ENCODE data around the gene LRP2.

The LRP2 gene

DNA sequence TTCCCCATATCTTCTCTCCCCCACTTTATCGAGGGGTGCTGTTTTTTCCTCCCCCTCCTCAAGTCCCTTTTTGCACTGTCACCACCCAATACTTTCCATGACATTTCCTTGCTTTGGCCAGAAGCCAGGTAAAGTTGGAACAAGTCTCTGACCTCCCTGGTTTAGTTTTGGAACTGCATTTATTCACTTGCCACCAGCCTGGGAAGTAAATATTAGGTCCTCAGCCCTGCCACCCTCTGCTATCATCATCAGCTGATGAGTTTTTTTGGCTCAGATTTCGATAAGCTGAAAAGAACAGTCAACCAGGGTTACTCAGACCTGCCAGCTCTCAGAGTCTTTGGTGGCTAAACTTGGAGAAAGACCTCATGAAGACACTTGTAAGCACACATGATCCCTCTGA is 246.0 kb downstream of the LRP2 start:
- no peaks in the 10 kb centered on the region for H3K79me2 ChIP-seq (ENCODE audit: insufficient read depth, low read length)
- no peaks in the 10 kb centered on the region for H4K20me1 ChIP-seq (ENCODE audit: insufficient read depth, low read length)
- no peaks in the 10 kb centered on the region for H3K9me3 ChIP-seq (ENCODE audit: insufficient read depth, low read length, severe bottlenecking)
- ATAC-seq (ENCODE audit: insufficient read depth, low read depth): no peak
- H3K27me3 ChIP-seq (ENCODE audit: insufficient read depth, low read length, poor library complexity): peaks cover 8% of the 10 kb centered on the region
- H3K4me3 ChIP-seq (ENCODE audit: low read depth in 1 of 2, low read length in 2 of 2): no peak overlapping the region
- H3K36me3 ChIP-seq (ENCODE audit: insufficient read depth, low read length): no peaks in the 10 kb centered on the region
- DNase-seq: no peak
- H3K9ac ChIP-seq (ENCODE audit: low read depth, low read length): no peak overlapping the region
- no peaks in the 10 kb centered on the region for H3K4me1 ChIP-seq (ENCODE audit: insufficient read depth, low read length)
- no peak overlapping the region for H2AFZ ChIP-seq (ENCODE audit: low read depth, low read length)
- no peak for TF ChIP-seq EZH2 (IDR thresholded peaks at IDR 0.05; ENCODE audit: borderline replicate concordance, low read depth, low read length, severe bottlenecking)
- H3K4me2 ChIP-seq (ENCODE audit: insufficient read depth, low read length): no peak overlapping the region
- no peak overlapping the region for H3K27ac ChIP-seq (ENCODE audit: low read length)

DNA sequence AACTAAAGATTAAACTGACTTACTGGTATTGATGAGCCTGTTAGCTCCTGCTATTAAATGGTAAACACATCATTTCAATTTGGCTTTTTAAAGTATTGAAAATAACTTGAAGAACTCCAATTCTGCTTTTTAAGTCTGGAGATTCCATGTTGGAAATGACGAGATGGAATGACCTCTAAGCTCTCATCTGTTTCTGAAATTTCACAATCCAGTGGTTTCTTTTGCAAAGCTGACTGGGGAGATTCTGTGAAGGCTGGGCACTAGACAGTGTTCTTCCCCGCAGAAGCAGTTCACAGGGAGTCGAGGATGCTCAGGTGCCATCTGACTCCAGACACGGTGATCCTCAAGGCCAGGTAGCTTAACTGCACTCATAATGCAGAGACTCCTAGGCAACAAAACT is 248.3 kb downstream of the LRP2 start:
- Histone ChIP-seq H3K4me2 (ENCODE audit: insufficient read depth, low read length) (no peak overlapping the region), H3K36me3 (ENCODE audit: insufficient read depth, low read length) (no peaks in the 10 kb centered on the region), H3K4me3 (ENCODE audit: low read depth in 1 of 2, low read length in 2 of 2) (no peak overlapping the region), H3K9me3 (ENCODE audit: insufficient read depth, low read length, severe bottlenecking) (no peaks in the 10 kb centered on the region), H3K4me1 (ENCODE audit: insufficient read depth, low read length) (no peaks in the 10 kb centered on the region), H3K27me3 (ENCODE audit: insufficient read depth, low read length, poor library complexity) (peaks cover 11% of the 10 kb centered on the region), H3K79me2 (ENCODE audit: insufficient read depth, low read length) (no peaks in the 10 kb centered on the region), H3K9ac (ENCODE audit: low read depth, low read length) (no peak overlapping the region), H2AFZ (ENCODE audit: low read depth, low read length) (no peak overlapping the region), H4K20me1 (ENCODE audit: insufficient read depth, low read length) (no peaks in the 10 kb centered on the region), H3K27ac (ENCODE audit: low read length) (no peak overlapping the region)
- ATAC-seq (ENCODE audit: insufficient read depth, low read depth) (no peak), DNase-seq (no peak)
- TF ChIP-seq, protein P1, sequence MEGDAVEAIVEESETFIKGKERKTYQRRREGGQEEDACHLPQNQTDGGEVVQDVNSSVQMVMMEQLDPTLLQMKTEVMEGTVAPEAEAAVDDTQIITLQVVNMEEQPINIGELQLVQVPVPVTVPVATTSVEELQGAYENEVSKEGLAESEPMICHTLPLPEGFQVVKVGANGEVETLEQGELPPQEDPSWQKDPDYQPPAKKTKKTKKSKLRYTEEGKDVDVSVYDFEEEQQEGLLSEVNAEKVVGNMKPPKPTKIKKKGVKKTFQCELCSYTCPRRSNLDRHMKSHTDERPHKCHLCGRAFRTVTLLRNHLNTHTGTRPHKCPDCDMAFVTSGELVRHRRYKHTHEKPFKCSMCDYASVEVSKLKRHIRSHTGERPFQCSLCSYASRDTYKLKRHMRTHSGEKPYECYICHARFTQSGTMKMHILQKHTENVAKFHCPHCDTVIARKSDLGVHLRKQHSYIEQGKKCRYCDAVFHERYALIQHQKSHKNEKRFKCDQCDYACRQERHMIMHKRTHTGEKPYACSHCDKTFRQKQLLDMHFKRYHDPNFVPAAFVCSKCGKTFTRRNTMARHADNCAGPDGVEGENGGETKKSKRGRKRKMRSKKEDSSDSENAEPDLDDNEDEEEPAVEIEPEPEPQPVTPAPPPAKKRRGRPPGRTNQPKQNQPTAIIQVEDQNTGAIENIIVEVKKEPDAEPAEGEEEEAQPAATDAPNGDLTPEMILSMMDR (IDR thresholded peaks at IDR 0.05; ENCODE audit: borderline replicate concordance, extremely low read depth, low read length, poor library complexity, severe bottlenecking): no peak
- TF ChIP-seq EZH2 (IDR thresholded peaks at IDR 0.05; ENCODE audit: borderline replicate concordance, low read depth, low read length, severe bottlenecking): no peak

DNA sequence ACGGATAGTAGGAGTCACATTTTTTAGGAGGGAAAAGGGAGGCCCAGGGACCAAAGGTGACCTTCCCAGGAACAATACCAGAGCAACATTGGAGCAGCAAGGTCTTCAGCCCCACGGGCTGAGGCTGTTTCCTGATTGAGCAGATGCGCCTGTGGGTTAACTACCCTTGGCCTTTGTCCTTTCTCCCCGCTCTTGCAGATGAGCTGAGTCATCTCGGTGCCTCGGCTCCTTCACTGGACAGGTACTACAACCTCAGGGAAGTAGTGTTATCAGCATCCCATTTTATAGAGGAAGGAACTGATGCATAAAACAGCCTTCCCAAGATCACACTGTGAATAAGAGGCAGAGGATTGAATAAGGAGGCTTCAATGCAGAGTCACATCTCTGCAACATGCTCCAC is 249.5 kb downstream of the LRP2 start:
- no peaks in the 10 kb centered on the region for H3K4me1 ChIP-seq (ENCODE audit: insufficient read depth, low read length)
- DNase-seq (no peak), ATAC-seq (ENCODE audit: insufficient read depth, low read depth) (no peak)
- H3K36me3 ChIP-seq (ENCODE audit: insufficient read depth, low read length): no peaks in the 10 kb centered on the region
- H3K4me2 ChIP-seq (ENCODE audit: insufficient read depth, low read length): no peak overlapping the region
- H4K20me1 ChIP-seq (ENCODE audit: insufficient read depth, low read length): no peaks in the 10 kb centered on the region
- TF ChIP-seq, protein P1 (IDR thresholded peaks at IDR 0.05; ENCODE audit: borderline replicate concordance, extremely low read depth, low read length, poor library complexity, severe bottlenecking): no peak
- TF ChIP-seq EZH2 (IDR thresholded peaks at IDR 0.05; ENCODE audit: borderline replicate concordance, low read depth, low read length, severe bottlenecking): no peak
- no peak overlapping the region for H3K9ac ChIP-seq (ENCODE audit: low read depth, low read length)
- H2AFZ ChIP-seq (ENCODE audit: low read depth, low read length): no peak overlapping the region
- H3K4me3 ChIP-seq (ENCODE audit: low read depth in 1 of 2, low read length in 2 of 2): no peak overlapping the region
- H3K79me2 ChIP-seq (ENCODE audit: insufficient read depth, low read length): no peaks in the 10 kb centered on the region
- no peak overlapping the region for H3K27ac ChIP-seq (ENCODE audit: low read length)
- H3K9me3 ChIP-seq (ENCODE audit: insufficient read depth, low read length, severe bottlenecking): no peaks in the 10 kb centered on the region
- H3K27me3 ChIP-seq (ENCODE audit: insufficient read depth, low read length, poor library complexity): peaks cover 6% of the 10 kb centered on the region

DNA sequence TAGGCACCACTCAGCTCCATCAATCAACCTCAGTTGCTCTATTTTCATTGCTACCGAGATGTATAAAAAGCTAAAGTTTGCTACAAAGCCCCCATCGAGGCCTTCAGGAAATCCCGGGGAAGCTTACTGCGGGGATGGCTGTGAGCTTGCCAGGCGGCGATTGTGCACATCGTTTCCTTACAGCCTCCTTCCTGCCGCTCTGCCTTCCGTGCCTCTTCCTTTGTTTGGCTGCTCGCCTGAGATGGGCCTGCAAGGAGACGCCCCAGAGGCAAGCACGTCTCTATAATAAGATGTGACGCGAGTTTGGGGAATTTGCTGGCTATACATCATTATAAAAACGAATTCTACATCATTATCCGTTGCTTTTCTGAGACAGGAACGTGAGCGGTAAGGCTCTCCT is 251.4 kb downstream of the LRP2 start:
- TF ChIP-seq EZH2 (IDR thresholded peaks at IDR 0.05; ENCODE audit: borderline replicate concordance, low read depth, low read length, severe bottlenecking): no peak
- TF ChIP-seq, protein P1 (IDR thresholded peaks at IDR 0.05; ENCODE audit: borderline replicate concordance, extremely low read depth, low read length, poor library complexity, severe bottlenecking): no peak
- H3K4me2 ChIP-seq (ENCODE audit: insufficient read depth, low read length): no peak overlapping the region
- no peak overlapping the region for H3K27ac ChIP-seq (ENCODE audit: low read length)
- no peak overlapping the region for H3K9ac ChIP-seq (ENCODE audit: low read depth, low read length)
- no peaks in the 10 kb centered on the region for H4K20me1 ChIP-seq (ENCODE audit: insufficient read depth, low read length)
- H3K79me2 ChIP-seq (ENCODE audit: insufficient read depth, low read length): no peaks in the 10 kb centered on the region
- no peaks in the 10 kb centered on the region for H3K9me3 ChIP-seq (ENCODE audit: insufficient read depth, low read length, severe bottlenecking)
- H3K27me3 ChIP-seq (ENCODE audit: insufficient read depth, low read length, poor library complexity): peaks cover 10% of the 10 kb centered on the region
- no peaks in the 10 kb centered on the region for H3K36me3 ChIP-seq (ENCODE audit: insufficient read depth, low read length)
- no peak for ATAC-seq (ENCODE audit: insufficient read depth, low read depth)
- DNase-seq: no peak
- no peak overlapping the region for H2AFZ ChIP-seq (ENCODE audit: low read depth, low read length)
- H3K4me1 ChIP-seq (ENCODE audit: insufficient read depth, low read length): no peaks in the 10 kb centered on the region
- no peak overlapping the region for H3K4me3 ChIP-seq (ENCODE audit: low read depth in 1 of 2, low read length in 2 of 2)

Data from DND-41 (cell line).